Measurements from ENCODE around the gene CSK. TPM values are rescaled to one million over a fixed set of nuclear protein-coding genes. Genes with fewer than 3 reads are reported as not detected.

CSK gene
- polyA plus RNA-seq, 1 donor from 2014 or later: 214 TPM

- no peaks in the 10 kb centered on the region for H3K4me1 Mint-ChIP-seq
- H3K4me3 Mint-ChIP-seq: peak overlapping the region in 1 of 4 donors; percentile 17
- peaks cover 1% of the 10 kb centered on the region for H3K27me3 Mint-ChIP-seq
- H3K36me3 Mint-ChIP-seq: peaks cover 1% of the 10 kb centered on the region
- no peaks in the 10 kb centered on the region for H3K9me3 Mint-ChIP-seq
- H3K27ac Mint-ChIP-seq: no peak overlapping the region
These were observed 18.5 kb upstream of the CSK start for GRCh38 chr15:74763416-74763815.

GRCh38 chr15:74767167-74768098, 14.4 kb upstream of the CSK start:
- Mint-ChIP-seq H3K27ac (peak overlapping the region in 1 of 3 donors; percentile 23), H3K9me3 (no peaks in the 10 kb centered on the region), H3K36me3 (no peaks in the 10 kb centered on the region), H3K4me1 (peaks cover 12 to 15% (median 13%) of the 10 kb centered on the region in 3 donors), H3K4me3 (no peak overlapping the region), H3K27me3 (peaks cover 5% of the 10 kb centered on the region)

- Mint-ChIP-seq H3K27me3 (peaks cover 3% of the 10 kb centered on the region), H3K9me3 (no peaks in the 10 kb centered on the region), H3K27ac (peak overlapping the region in 1 of 3 donors; percentile 6), H3K36me3 (no peaks in the 10 kb centered on the region), H3K4me3 (no peak overlapping the region), H3K4me1 (peaks cover 16 to 21% (median 17%) of the 10 kb centered on the region in 3 donors)
These were observed 13.6 kb upstream of the CSK start for GRCh38 chr15:74768099-74768770.

- H3K4me1 Mint-ChIP-seq: peaks cover 22 to 24% (median 23%) of the 10 kb centered on the region in 3 donors
- H3K36me3 Mint-ChIP-seq: no peaks in the 10 kb centered on the region
These were observed 13.0 kb upstream of the CSK start for GRCh38 chr15:74768771-74769342.

GRCh38 chr15:74769463-74770025, 12.3 kb upstream of the CSK start:
- Mint-ChIP-seq H3K4me1 (peaks cover 24 to 29% (median 29%) of the 10 kb centered on the region in 3 donors), H3K9me3 (no peaks in the 10 kb centered on the region), H3K27me3 (peaks cover 3% of the 10 kb centered on the region), H3K36me3 (no peaks in the 10 kb centered on the region), H3K27ac (no peak overlapping the region), H3K4me3 (no peak overlapping the region)

More at GRCh38 chr15:74768771-74769342, 13.0 kb upstream of the CSK start:
- Mint-ChIP-seq H3K9me3 (no peaks in the 10 kb centered on the region), H3K27ac (peak overlapping the region in 1 of 3 donors; percentile 6), H3K4me3 (no peak overlapping the region), H3K27me3 (peaks cover 3% of the 10 kb centered on the region)

- Mint-ChIP-seq H3K36me3 (no peaks in the 10 kb centered on the region), H3K27me3 (peaks cover 5% of the 10 kb centered on the region), H3K9me3 (no peaks in the 10 kb centered on the region), H3K4me1 (peaks cover 30 to 34% (median 34%) of the 10 kb centered on the region in 3 donors), H3K27ac (peak overlapping the region in 1 of 3 donors; percentile 90), H3K4me3 (no peak overlapping the region)
These were observed 11.5 kb upstream of the CSK start for GRCh38 chr15:74770211-74770903.

- peak overlapping the region in 2 of 3 donors; percentile 100 for H3K27ac Mint-ChIP-seq
- H3K4me1 Mint-ChIP-seq: peaks cover 53 to 62% (median 60%) of the 10 kb centered on the region in 3 donors
- no peaks in the 10 kb centered on the region for H3K9me3 Mint-ChIP-seq
- peaks cover 5% of the 10 kb centered on the region for H3K27me3 Mint-ChIP-seq
- no peaks in the 10 kb centered on the region for H3K36me3 Mint-ChIP-seq
- peak overlapping the region in 3 of 4 donors; percentile 33 to 90 (median 88) for H3K4me3 Mint-ChIP-seq
These were observed 8.6 kb upstream of the CSK start for GRCh38 chr15:74773329-74773728.

- peaks cover 56 to 63% (median 62%) of the 10 kb centered on the region in 3 donors for H3K4me1 Mint-ChIP-seq
- peak overlapping the region; percentile 81 to 100 (median 100) for H3K27ac Mint-ChIP-seq
- H3K4me3 Mint-ChIP-seq: peak overlapping the region in 3 of 4 donors; percentile 17 to 90 (median 85)
- peaks cover 3% of the 10 kb centered on the region for H3K27me3 Mint-ChIP-seq
- no peaks in the 10 kb centered on the region for H3K36me3 Mint-ChIP-seq
- H3K9me3 Mint-ChIP-seq: no peaks in the 10 kb centered on the region
These were observed 8.1 kb upstream of the CSK start for GRCh38 chr15:74773731-74774252.

GRCh38 chr15:74775132-74775562, 6.7 kb upstream of the CSK start:
- H3K9me3 Mint-ChIP-seq: no peaks in the 10 kb centered on the region
- H3K27me3 Mint-ChIP-seq: peaks cover 3% of the 10 kb centered on the region
- H3K4me3 Mint-ChIP-seq: peak overlapping the region; percentile 67 to 95 (median 88)
- H3K36me3 Mint-ChIP-seq: no peaks in the 10 kb centered on the region
- H3K4me1 Mint-ChIP-seq: peaks cover 67 to 73% (median 72%) of the 10 kb centered on the region in 3 donors
- peak overlapping the region; percentile 98 to 100 (median 100) for H3K27ac Mint-ChIP-seq

- peak overlapping the region; percentile 98 to 100 (median 100) for H3K27ac Mint-ChIP-seq
- peaks cover 70 to 79% (median 79%) of the 10 kb centered on the region in 3 donors for H3K4me1 Mint-ChIP-seq
- H3K9me3 Mint-ChIP-seq: no peaks in the 10 kb centered on the region
- H3K27me3 Mint-ChIP-seq: peaks cover 3% of the 10 kb centered on the region
- peak overlapping the region; percentile 52 to 95 (median 88) for H3K4me3 Mint-ChIP-seq
- no peaks in the 10 kb centered on the region for H3K36me3 Mint-ChIP-seq
These were observed 6.0 kb upstream of the CSK start for GRCh38 chr15:74775894-74776293.

- H3K27me3 Mint-ChIP-seq: peaks cover 1% of the 10 kb centered on the region
- peaks cover 64 to 80% (median 78%) of the 10 kb centered on the region in 3 donors for H3K4me1 Mint-ChIP-seq
- no peaks in the 10 kb centered on the region for H3K36me3 Mint-ChIP-seq
- H3K9me3 Mint-ChIP-seq: no peaks in the 10 kb centered on the region
- H3K27ac Mint-ChIP-seq: peak overlapping the region; percentile 98 to 100 (median 100)
- peak overlapping the region; percentile 81 to 97 (median 92) for H3K4me3 Mint-ChIP-seq
These were observed 4.8 kb upstream of the CSK start for GRCh38 chr15:74776821-74777768.

GRCh38 chr15:74777769-74778598, 3.9 kb upstream of the CSK start:
- no peaks in the 10 kb centered on the region for H3K9me3 Mint-ChIP-seq
- peaks cover 59 to 78% (median 77%) of the 10 kb centered on the region in 3 donors for H3K4me1 Mint-ChIP-seq
- no peaks in the 10 kb centered on the region for H3K36me3 Mint-ChIP-seq
- peaks cover 1% of the 10 kb centered on the region for H3K27me3 Mint-ChIP-seq
- peak overlapping the region; percentile 17 to 97 (median 92) for H3K4me3 Mint-ChIP-seq
- peak overlapping the region; percentile 98 to 100 (median 100) for H3K27ac Mint-ChIP-seq
